GM21723 (cell line): ENCODE results near the gene PURA.
"Not testable (repeated sequence)": the region's sequence is repeated elsewhere in the genome, so short reads cannot be mapped to it uniquely, and the experiment has no call there.

Source experiments
- ATAC-seq: cut with Tn5 transposase; IDR thresholded peaks from one replicate; pipeline ENCODE4 v1.9.1; 2021; ENCODE audit warnings: mild to moderate bottlenecking, moderate library complexity; ENCODE audit not compliant: unreplicated experiment

PURA gene

DNA sequence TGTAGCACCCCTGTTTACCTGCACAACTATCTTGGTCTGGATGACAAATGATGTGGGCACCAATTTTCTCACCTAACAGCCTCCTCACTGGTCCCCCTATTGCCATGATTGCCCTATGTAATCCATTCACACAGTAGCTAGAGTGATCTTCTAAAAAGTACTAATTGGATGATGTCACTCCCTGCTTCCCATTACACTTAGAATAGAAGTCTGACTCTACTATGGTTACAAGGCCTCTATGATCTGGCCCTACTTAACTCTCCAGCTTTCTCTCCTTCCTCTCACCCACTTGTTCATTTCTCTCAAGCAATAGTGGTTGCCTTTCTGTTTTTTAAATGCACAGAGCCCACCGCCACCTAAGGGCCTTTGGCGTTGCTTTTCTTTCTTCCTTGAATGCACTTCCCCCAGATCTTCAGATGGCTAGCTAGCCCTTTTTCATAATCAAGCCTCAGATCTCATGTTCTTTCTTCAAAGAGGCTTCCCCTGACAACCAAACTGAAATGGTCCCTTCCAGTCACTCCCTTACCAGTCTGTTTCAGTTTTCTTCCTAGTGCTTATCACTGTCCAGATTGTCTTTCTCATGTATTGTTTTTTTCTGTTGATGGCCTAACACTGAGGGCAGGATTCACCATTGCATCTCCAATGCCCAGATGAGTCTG lies 20.5 kb downstream of the PURA start:
- ATAC-seq = no peak

DNA sequence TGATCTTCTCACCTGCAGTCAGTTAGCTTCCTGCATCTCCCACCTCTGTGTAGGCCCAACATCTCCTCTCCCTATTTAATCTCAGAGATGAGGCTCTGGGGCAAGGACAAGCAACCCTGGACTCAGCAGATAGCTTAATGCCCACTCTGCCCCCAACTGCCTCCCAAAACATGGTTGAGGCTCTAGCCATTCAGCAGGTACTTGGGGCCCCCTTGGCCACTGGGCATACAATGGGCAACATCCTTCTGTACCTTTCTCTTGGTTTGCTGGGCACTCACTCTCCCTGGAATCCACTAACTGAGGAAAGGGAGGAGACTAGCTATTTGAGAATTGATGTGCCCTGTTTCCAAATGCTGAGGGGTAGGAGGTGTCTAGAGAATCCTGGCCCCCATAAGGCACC lies 21.2 kb downstream of the PURA start:
- ATAC-seq = no peak

DNA sequence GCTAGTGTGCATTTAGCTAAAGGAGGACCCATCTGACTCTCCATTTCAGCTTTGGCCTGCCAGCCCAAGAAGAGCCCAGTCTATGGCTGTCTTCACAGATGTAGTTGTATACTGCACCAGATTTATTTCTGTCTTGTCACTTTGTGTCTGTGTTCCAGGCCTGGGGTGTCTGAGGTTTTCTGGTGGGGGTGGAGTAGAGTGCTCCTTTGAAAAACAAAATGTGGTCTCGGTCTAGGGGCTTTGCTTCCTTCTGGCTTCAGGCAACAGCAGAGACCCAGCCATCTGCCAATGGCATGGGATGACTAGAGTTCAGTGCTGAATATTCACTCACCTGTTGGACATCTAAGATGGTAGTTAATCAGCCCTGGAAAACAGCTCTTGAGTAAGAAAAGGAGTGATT lies 22.7 kb downstream of the PURA start:
- no peak for ATAC-seq

DNA sequence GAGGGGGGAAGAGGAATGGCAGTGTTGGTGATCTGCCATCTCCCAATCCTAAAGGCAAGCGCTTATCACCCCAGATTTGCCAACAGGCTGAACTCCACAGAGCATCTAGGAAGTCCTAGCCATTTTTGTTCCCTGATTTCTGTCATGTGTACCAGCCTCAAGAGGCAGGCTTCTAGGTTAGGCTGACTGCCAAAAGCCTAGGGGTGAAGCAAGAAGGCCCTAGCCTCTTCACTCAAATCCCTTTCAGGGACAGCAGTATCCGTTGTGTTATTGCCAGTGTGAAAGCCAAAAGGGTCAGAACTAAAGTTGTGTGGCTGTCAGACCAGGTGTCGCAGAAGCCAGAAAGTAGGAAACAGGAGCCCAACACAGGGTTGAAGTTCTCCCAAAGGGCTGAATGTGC lies 26.5 kb downstream of the PURA start:
- ATAC-seq = no peak

DNA sequence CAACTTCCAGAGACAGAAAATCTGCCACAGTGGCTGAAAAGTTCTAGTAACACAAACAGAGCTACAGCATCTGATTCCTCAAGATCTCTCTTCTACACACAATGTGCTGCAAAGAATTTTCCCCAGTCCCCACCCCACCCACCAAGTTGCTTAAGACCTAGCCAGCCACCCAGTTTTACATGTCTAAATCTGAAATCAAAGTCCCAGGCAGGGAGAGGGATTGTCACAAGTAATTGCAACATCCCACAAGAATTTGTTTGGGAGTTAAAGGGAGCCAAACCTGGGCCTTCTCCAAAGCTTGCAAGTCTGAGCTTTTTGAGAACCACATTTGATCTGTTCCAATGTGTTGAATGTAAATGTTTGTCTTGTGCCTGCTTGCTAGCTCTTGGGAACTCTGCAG lies 27.3 kb downstream of the PURA start:
- no peak for ATAC-seq

DNA sequence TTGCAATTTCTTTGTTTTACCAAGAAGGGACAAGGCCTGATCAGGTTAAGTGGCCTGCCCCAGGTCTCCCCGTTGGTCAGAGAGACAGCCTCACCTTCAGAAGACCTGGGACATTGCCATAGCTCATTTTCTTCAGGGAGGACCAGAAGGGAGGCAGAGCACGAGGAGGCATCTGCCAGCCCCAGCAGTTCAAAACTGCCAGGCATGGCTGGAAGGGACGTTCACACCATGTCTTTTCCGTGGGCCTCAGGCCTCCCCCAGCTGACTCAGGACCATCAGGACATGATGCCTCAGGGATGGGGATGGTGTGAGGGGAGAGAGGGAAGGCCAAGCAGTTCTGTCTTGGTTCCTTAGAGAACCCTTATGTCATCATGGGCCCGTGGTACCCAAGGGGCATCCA lies 28.3 kb downstream of the PURA start:
- ATAC-seq = no peak

DNA sequence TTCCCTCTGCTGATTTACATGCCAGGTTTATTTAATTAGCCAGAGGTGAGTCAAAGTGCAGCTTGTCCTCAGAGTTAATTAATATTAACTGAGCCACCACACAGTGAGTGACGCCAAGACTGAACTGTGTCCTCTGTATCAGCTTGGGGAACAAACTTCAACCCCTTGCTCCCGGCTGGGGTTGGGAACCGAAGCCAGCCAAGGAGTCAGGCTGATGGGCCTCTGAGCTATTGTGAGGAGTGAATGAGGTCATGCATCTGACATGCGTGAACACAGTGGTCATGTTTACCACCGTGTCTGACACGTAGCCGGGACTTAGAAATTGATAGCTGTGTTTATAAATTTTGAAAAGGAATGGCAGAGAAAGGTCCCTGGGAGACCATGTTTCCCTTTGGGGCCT lies 28.9 kb downstream of the PURA start:
- ATAC-seq = no peak

DNA sequence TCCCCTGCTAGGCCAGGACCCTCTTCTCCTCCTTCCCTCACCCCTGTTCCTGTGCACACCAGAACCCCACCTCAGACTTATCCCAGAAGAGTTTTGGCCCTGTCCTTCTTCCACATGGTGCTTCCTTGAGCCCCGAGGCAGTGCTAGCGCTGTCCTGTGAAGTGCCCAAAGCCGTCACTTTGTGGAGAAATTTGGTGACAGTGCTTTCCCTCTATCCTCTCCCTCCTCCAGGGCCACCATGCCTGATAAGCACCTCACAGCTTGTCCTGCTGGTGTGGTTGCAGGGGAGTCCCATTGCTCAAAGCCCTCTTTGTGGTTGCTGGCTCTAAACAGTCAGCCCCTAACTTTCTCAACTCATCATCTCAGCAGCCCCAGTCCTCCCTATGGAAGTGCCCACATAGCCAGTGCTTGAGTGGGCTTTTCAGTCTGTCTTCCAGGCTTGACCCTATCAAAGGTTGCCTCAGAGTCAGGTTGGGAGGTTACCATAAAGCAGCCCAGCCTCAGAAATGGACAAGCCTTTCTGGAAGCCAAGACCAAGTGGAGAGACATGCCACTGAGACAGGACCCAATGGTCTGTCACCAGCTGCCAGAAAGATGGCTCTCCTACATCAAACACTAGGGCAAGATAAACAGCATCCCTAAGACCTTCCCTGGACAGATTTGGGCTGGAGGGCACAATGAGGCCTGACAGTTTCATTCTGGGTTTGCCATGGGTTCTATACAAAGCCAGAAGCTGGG lies 29.8 kb downstream of the PURA start:
- ATAC-seq = peak; percentile 19

DNA sequence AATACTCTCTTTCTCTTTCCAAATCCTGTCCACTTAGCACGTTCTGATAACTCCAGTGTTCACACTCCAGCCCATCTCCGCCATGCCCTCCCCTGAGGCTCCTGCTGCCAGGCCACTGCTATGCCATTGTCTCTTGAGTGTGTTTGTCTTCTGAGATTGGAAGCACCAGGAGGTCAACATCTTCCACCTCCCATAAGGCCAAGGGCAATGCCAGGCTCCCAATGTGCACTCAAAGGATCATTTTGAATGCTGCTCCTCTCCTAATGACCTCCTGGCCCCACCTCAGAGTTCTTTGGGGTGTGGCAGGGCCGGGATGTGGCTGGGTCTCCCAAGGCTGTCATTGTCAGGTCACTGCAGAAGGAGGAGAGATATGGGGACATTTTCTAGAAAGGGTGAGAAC lies 31.3 kb downstream of the PURA start:
- no peak for ATAC-seq

DNA sequence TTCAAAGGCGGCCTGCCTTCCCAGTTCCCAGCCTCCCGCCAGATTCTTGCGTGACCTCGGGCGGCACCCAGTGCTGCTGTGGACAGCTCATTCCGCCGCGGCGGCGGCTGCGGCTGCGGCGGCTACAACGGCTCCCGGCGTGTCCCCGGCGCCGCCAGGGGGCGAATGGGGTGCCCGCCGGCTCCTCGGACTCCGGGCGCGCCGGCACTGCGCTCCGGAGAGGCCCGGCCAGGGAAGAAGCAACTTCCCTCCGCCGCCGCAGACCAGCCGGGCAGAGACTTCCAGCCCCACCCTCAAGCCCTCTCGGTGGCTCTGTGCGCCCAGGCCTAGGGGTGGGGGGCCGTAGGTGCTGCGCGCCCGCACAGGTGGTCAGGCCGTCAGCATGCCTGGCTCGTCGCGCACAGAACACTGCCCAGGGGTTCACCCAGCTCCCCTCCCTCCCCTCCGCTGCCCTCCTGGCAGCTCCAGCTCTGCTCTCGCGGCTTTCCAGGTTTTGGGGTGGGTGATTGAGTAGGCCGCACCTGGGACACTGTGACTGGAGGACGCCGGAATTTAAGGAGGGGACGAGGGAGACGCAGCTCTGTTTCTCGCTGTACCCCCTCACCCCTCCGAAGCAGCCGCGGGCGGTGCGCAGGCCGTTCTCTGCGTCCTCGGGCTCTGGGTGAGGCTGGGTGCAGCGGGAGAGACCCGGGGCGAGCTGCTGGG lies 32.1 kb downstream of the PURA start:
- ATAC-seq = peak; percentile 57

DNA sequence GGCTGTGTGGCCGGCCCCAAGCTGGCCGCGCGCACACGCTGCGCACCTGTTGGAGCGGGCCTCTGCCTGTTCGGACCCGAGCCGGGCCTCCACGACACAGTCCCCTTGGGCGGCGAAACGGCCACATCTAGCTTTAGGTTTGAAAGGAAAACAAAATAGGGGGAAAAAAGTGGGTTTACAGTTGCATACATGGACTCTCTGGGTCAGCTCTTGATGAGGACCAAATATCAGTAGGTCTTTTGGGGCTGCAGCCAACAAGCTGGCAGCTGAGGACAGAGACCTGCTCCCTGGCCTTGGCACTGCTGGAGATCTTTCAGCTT lies 32.6 kb downstream of the PURA start:
- no peak for ATAC-seq

DNA sequence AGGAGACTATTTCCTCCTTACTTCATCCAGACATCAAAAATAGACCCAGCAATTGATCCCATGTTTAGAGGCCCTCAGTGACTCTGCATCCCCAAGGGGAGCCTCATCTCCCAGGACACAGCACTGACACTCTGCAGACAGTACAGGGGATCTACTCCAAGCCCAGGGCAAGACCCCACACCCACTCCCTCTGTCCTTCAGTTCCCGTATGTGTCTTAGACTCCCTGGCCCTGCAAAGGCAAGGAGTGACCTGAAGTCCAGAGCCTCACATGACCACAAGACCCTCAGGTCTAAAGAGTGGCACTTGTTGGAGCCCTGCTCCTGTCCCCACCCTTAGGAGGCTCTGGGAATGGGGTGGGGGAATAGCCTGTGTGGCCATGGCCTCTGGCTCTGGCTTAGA lies 33.6 kb downstream of the PURA start:
- ATAC-seq = no peak

DNA sequence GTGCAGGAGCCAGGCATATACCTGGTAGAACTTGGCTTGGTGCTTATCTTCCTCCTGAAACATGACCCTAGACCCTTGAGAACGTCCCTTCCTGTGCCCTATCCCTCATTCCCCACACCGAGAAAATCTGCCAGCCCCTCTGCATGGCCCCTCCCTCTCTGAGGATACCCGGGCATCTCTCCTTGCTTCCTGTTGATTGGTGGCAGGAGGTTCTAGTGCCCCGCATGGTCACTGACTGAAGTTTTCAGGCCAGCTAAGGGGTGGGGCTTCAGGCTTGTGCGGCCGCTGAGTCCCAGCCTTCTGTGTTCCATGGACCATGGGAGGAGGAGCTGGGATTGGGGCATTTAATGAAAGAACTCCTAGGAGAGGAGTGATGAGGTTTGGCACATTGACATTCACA lies 34.6 kb downstream of the PURA start:
- ATAC-seq = no peak

DNA sequence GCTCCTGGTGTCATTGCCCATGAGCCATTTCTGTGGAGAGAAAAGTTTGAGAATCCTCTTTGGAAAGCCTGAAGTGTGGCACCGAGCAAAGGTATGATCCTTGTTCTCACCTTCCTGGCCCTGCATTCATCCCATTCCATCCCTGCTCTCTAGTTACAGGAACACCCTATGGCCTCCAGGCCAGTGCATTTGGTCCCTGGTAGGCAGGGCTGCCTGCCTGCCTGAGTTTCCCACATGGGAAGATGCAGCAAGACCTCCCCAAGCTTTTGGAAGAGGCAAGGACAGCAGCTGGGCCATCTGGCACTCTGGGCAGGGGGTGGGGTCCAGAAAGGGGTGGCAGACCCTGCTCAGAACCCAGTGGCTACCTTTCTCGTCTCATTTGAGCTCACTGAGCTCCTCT lies 36.3 kb downstream of the PURA start:
- no peak for ATAC-seq

DNA sequence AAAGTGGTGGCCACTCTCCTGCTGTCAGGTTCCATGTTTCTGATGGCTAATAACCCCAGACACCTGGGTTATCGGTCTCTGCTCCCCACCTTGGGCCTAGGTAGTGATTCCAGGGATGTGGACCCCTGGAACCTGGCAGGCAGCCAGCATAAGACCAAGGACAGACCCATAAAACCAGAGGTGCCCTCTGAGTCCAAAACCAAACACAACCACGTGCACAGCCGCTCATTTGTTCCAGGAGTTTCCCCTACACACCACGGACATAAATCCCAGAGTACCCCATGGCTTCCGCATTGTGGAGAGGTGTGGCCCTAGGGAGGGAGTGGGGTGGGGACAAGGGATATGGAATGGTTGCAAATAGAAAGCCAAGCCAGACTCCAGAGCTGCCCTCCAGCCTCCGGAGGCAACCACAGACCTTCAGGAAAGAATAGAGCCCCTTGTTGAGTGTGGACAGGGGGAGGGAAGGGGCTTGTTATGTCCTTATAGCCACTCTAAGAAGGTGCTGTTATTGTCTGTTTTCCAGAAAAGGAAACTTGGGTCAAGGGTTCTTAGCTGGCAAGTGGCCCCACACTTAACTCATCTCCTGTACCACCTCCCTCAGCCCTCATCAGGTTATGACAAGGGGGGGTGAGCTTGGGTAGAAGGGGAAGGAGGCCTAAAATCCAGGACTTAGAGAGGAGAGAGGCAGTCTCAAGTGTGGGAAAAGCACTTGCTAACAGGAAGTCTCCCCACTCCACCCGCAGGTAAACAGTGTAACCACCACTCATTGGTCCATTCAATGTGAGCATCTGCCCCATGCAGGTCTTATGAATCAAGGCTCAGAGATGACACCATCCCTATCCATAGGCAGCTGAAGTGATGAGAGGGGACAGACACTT lies 37.5 kb downstream of the PURA start:
- ATAC-seq = no peak

DNA sequence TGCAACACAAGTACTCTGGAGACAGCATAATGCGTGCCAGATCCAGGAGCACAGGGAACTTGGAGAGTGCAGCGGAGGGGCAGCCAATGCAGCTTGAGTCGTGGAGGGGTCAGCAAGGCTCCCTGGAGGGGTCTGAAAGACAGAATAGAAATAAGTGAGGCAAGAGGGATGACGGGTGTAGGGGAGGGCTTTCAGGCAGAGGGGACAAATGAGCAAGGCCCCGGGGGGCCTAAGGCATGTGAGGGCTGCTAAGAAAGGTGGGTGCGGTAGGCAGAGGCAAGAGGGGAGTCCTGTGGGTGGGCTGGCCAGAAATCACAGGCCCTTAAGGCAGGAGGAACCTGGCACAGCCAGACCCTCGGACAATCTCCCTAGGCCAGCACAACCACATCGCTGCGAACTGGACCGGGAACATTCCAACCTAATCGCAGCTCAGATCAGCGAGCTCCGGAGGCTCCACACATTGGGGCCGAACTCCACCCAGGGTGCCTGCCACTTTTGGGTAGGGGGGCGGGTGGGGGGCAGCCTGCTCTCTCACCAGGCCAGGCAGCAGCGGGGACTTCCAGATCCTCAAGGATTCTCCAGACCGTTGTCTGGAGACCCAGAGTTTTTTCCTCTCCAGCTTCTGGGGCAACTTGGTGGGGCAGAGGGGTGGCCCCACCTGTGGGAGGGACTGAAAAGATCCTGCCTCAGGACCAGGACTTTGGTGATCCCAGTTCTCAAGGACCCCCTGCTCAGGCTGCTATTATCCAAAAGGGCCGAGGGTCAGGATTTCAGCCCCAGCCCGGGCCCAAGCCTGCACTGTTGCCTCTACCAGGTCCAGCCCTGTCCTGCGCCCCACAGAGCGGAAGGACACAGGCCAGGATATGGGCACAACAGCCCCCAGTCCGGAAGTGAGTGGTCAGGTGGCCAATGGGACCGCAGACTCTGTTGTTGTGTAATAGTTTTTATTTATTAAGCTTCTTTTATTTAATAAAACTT lies 38.4 kb downstream of the PURA start:
- no peak for ATAC-seq

DNA sequence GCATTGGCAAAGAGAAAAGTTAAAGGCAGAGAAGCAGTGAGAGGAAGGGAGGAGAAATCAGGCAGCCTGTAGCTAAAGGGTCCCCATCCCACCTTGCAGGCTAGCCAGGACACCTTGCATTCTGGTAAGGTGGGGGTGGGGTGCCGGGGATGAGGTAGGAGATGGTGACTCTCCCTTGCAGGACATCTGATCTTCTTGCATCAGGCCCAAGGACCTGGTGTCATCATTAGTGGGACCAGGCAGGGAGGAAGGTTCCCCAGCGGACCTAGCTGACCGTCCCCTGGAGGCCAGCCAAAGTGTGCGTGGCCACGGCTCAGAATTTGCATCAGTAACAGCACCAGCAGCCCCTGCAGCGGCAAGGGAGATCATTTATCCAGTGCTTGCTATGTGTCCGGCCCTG lies 39.3 kb downstream of the PURA start:
- ATAC-seq = no peak

DNA sequence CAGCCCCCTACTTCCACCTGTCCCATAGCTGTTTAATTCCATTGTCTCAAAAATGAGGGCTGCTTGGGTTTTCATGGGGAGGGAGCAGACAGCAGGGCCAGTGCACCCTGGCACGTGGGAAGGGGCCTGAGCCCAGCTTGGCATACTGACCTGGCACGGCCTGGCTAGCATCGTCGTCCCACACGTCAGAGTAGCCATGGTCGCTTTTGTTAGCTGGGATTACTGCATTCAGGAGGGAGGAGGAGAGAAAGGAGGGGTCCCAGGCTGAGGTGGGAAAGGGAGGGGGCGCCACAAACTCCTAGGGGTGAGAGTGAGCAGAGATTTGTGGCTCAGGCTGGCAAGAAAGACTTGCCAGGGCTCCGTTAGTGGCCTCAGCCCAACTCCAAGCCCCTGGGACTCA lies 40.0 kb downstream of the PURA start:
- no peak for ATAC-seq

DNA sequence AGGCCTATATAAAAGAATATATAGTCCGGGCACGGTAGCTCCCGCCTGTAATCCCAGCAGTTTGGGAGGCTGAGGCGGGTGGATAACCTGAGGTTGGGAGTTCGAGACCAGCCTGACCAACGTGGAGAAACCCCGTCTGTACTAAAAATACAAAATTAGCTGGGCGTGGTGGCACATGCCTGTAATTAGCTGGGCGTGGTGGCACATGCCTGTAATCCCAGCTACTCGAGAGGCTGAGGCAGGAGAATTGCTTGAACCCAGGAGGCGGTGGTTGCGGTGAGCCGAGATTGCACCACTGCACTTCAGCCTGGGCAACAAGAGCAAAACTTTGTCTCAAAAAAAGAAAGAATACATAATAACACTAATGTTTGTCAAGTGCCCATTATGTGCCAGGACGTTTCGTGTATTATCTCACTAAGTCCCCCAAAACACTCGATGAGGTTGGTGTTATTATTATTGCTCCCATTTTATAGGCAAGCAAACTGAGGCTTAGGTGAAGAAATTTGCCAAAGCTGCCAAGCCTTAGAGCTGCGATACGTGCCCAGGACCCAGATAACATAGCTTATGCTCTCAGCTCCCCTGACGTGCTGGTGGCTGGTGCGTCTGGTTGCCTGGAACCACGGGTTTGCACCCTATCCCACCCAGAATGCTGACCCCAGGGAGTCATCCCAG lies 40.9 kb downstream of the PURA start:
- not testable (repeated sequence) for ATAC-seq
